DND-41 (cell line): ENCODE measurements around the gene RBMS3.

Experiments used
- ATAC-seq: fragments of 200-7000 bp; cut with Tn5 transposase; 3 replicates; pipeline ENCODE4 v1.9.1; 2021; ENCODE audit warnings: low read depth; ENCODE audit not compliant: insufficient read depth
- DNase-seq: peaks from one replicate; pipeline ENCODE4 v3.0.0-alpha.2; 2020
- H2AFZ ChIP-seq: 2 replicates; pipeline ENCODE4 v1.6.0; 2012; ENCODE audit warnings: low read depth, low read length
- H3K27ac ChIP-seq: 2 replicates; pipeline ENCODE4 v1.5.1; 2012; ENCODE audit warnings: low read length, inconsistent platforms
- H3K27me3 ChIP-seq: fragments of 200-600 bp; sonication (generic); 2 replicates; pipeline ENCODE4 v1.6.0; 2012; ENCODE audit warnings: low read length, mild to moderate bottlenecking, inconsistent platforms; ENCODE audit not compliant: insufficient read depth, poor library complexity
- H3K36me3 ChIP-seq: 2 replicates; pipeline ENCODE4 v1.5.1; 2012; ENCODE audit warnings: low read length, inconsistent platforms; ENCODE audit not compliant: insufficient read depth
- H3K4me1 ChIP-seq: 2 replicates; pipeline ENCODE4 v1.5.1; 2012; ENCODE audit warnings: mild to moderate bottlenecking, low read length; ENCODE audit not compliant: insufficient read depth
- H3K4me2 ChIP-seq: 2 replicates; pipeline ENCODE4 v1.6.0; 2012; ENCODE audit warnings: mild to moderate bottlenecking, moderate library complexity, low read length, inconsistent platforms; ENCODE audit not compliant: insufficient read depth
- H3K4me3 ChIP-seq, 2 experiments: fragments of 200-600 bp in 1 of 2; shearing (Covaris generic) in 1 of 2; 2 replicates each; pipeline ENCODE4 v1.5.1; 2012 to 2016; ENCODE audit warnings: inconsistent platforms in 2 of 2, low read length in 2 of 2, mild to moderate bottlenecking in 2 of 2, low read depth in 1 of 2, moderate library complexity in 1 of 2
- H3K79me2 ChIP-seq: 2 replicates; pipeline ENCODE4 v1.6.0; 2012; ENCODE audit warnings: low read length, inconsistent platforms; ENCODE audit not compliant: insufficient read depth
- H3K9ac ChIP-seq: 2 replicates; pipeline ENCODE4 v1.6.0; 2012; ENCODE audit warnings: low read depth, mild to moderate bottlenecking, inconsistent platforms, low read length, moderate library complexity
- H3K9me3 ChIP-seq: 2 replicates; pipeline ENCODE4 v1.5.1; 2012; ENCODE audit warnings: low read length, moderate library complexity, mild to moderate bottlenecking, inconsistent platforms; ENCODE audit not compliant: insufficient read depth, severe bottlenecking
- H4K20me1 ChIP-seq: 2 replicates; pipeline ENCODE4 v1.6.0; 2012; ENCODE audit warnings: low read length; ENCODE audit not compliant: insufficient read depth
- EZH2 ChIP-seq: IDR thresholded peaks from 3 replicates; pipeline ENCODE4 v1.6.1; 2012; ENCODE audit warnings: borderline replicate concordance, low read depth, mild to moderate bottlenecking, moderate library complexity, low read length, inconsistent platforms; ENCODE audit not compliant: severe bottlenecking
- TF ChIP-seq, protein P1 (sequence below): IDR thresholded peaks from 2 replicates; pipeline ENCODE4 v1.5.1; 2012; ENCODE audit warnings: borderline replicate concordance, low read length, moderate library complexity, mild to moderate bottlenecking; ENCODE audit not compliant: poor library complexity, severe bottlenecking; ENCODE audit errors: extremely low read depth

The RBMS3 gene

DNA sequence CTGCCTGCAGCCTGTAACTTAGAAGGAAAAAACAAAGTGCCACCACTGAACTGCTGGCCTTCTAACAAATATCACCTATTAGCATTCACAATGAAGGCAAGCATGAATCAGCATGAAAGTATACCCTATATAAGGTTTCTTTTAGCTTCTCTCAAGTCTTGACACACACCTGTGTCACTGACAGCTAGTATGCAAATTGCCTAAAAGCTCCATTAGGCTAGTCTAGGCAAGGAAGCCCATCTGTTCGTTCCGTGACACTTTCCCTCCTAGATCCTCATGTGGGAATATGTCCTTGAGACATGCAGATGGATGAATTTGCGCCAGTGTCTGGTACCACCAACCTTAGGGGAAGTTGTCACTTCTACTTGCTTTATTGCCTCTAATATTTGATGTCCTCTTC lies 129.3 kb downstream of the RBMS3 start:
- 0 out of 2 replicates have a peak overlapping the region, but pooled peaks have one; percentile 7 for H2AFZ ChIP-seq
- H3K9ac ChIP-seq: no peak overlapping the region
- no peak overlapping the region for H3K4me3 ChIP-seq
- no peaks in the 10 kb centered on the region for H3K79me2 ChIP-seq
- no peaks in the 10 kb centered on the region for H4K20me1 ChIP-seq
- H3K27me3 ChIP-seq: no peaks in the 10 kb centered on the region
- peaks cover 33% of the 10 kb centered on the region for H3K4me1 ChIP-seq
- no peak for DNase-seq
- ATAC-seq: no peak
- TF ChIP-seq, protein P1, sequence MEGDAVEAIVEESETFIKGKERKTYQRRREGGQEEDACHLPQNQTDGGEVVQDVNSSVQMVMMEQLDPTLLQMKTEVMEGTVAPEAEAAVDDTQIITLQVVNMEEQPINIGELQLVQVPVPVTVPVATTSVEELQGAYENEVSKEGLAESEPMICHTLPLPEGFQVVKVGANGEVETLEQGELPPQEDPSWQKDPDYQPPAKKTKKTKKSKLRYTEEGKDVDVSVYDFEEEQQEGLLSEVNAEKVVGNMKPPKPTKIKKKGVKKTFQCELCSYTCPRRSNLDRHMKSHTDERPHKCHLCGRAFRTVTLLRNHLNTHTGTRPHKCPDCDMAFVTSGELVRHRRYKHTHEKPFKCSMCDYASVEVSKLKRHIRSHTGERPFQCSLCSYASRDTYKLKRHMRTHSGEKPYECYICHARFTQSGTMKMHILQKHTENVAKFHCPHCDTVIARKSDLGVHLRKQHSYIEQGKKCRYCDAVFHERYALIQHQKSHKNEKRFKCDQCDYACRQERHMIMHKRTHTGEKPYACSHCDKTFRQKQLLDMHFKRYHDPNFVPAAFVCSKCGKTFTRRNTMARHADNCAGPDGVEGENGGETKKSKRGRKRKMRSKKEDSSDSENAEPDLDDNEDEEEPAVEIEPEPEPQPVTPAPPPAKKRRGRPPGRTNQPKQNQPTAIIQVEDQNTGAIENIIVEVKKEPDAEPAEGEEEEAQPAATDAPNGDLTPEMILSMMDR: no peak
- no peak for TF ChIP-seq EZH2
- no peak overlapping the region for H3K4me2 ChIP-seq
- H3K27ac ChIP-seq: peak overlapping the region; percentile 17; the same call in 1 of the 2 replicates
- H3K36me3 ChIP-seq: no peaks in the 10 kb centered on the region
- H3K9me3 ChIP-seq: no peaks in the 10 kb centered on the region

DNA sequence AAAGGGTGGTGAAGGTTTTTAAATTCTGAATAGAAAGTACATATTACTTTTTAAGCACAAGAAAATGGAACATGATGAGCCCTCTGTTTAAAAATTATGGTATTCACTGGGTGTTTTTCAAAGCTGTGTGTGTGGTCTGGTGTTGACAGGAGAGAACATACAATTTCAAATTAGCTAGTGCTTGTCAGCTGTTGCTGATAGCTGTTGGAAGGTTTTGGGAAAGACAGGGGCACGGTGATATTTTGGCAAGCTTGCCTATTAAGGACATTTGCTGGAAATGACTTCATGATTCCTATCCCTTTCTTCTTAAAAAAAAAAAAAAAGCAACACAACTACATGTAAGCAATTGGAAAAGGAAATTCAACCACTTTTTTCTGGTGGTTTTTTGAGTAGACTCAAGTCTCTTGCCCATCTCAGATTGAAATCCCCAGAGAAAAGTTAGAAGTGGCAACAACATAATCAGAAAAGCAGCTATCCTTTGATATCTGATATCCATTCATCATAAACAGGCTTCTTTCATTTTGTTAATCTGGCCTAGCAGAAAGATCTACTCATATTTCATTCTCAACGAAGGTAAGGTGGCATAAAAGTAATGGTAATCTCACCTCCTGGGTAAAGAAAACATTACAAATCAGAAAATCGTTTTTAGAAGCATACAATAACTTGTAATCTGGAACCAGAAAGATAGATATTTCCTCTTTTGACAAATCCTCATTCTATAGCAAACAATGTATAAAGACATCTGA lies 130.0 kb downstream of the RBMS3 start:
- Histone ChIP-seq H4K20me1 (no peaks in the 10 kb centered on the region), H3K27ac (peak overlapping the region; percentile 17; the same call in 1 of the 2 replicates), H3K27me3 (no peaks in the 10 kb centered on the region), H3K4me1 (peaks cover 33% of the 10 kb centered on the region), H3K79me2 (no peaks in the 10 kb centered on the region), H3K4me3 (no peak overlapping the region), H3K4me2 (no peak overlapping the region), H3K36me3 (no peaks in the 10 kb centered on the region), H3K9ac (no peak overlapping the region), H3K9me3 (no peaks in the 10 kb centered on the region), H2AFZ (no peak overlapping the region)
- DNase-seq: no peak
- TF ChIP-seq EZH2: no peak
- TF ChIP-seq, protein P1: no peak
- no peak for ATAC-seq

DNA sequence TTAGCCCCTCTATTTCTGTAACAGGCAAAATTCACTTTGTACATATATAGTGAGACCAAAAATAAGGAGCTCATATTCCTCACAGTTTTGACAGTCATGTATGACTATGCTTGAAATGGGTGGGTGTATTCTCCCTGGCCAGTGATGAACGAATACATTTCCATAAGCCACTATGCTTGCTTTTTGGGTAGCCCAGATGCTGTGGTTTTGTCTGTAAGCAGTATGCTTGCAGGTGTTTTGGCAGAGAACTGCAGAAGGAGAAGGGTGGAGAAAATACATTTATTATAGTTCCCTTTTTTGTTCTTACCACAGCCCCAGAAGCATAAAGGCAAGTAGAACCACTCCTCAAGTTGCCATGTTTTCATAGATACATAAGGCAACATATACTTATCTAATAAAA lies 131.2 kb downstream of the RBMS3 start:
- Histone ChIP-seq H2AFZ (no peak overlapping the region), H3K36me3 (no peaks in the 10 kb centered on the region), H4K20me1 (no peaks in the 10 kb centered on the region), H3K4me2 (no peak overlapping the region), H3K79me2 (no peaks in the 10 kb centered on the region), H3K27ac (no peak overlapping the region), H3K9ac (no peak overlapping the region), H3K9me3 (no peaks in the 10 kb centered on the region), H3K4me3 (no peak overlapping the region), H3K27me3 (no peaks in the 10 kb centered on the region), H3K4me1 (peaks cover 33% of the 10 kb centered on the region)
- DNase-seq (peak; percentile 29), ATAC-seq (peak; percentile 87)
- no peak for TF ChIP-seq EZH2
- TF ChIP-seq, protein P1: no peak
